Epithelial cell of proximal tubule (primary cell): Measurements from ENCODE around the gene SETD1B. TPM values are rescaled to one million over a fixed set of nuclear protein-coding genes. Genes with fewer than 3 reads are reported as not detected.

Experiments used
- DNase-seq: peaks from one replicate; pipeline ENCODE4 v3.0.0-alpha.2; 2011; ENCODE audit warnings: low read depth
- H3K4me3 ChIP-seq: 2 replicates; pipeline ENCODE4 v1.5.1; 2011; ENCODE audit warnings: low read depth, mild to moderate bottlenecking, low read length
- CTCF ChIP-seq: conservative IDR thresholded peaks from 2 replicates; pipeline ENCODE4 v1.5.1; 2012; ENCODE audit warnings: low read depth, mild to moderate bottlenecking, low read length
- total RNA-seq: library from RNA; depleted of rRNA; stranded (reverse); fragments of >200 nt; gene quantifications from 2 replicates; pipeline ENCODE4 v1.2.3, GENCODE V29; 2015

Gene SETD1B
- total RNA-seq, 1 donor from 2014 or later: 5.2 TPM

- DNase-seq: no peak
- no peak overlapping the region for H3K4me3 ChIP-seq
- no peak for TF ChIP-seq CTCF
Observed at GRCh38 chr12:121822393-121823100, 18.7 kb downstream of the SETD1B start.

- no peak overlapping the region for H3K4me3 ChIP-seq
- no peak for DNase-seq
- TF ChIP-seq CTCF: peak; percentile 18
Observed at GRCh38 chr12:121823101-121823726, 19.4 kb downstream of the SETD1B start.

- H3K4me3 ChIP-seq: no peak overlapping the region
- no peak for TF ChIP-seq CTCF
- no peak for DNase-seq
Observed at GRCh38 chr12:121823727-121824115, 19.9 kb downstream of the SETD1B start.

- H3K4me3 ChIP-seq: no peak overlapping the region
- no peak for TF ChIP-seq CTCF
- no peak for DNase-seq
Observed at GRCh38 chr12:121825041-121825523, 21.3 kb downstream of the SETD1B start.

- DNase-seq: no peak
- no peak for TF ChIP-seq CTCF
Observed at GRCh38 chr12:121826318-121827150, 22.7 kb downstream of the SETD1B start.

GRCh38 chr12:121827351-121828099 is 23.7 kb downstream of the SETD1B start:
- no peak for TF ChIP-seq CTCF
- no peak overlapping the region for H3K4me3 ChIP-seq
- no peak for DNase-seq

More at GRCh38 chr12:121826318-121827150, 22.7 kb downstream of the SETD1B start:
- H3K4me3 ChIP-seq: no peak overlapping the region
